DND-41 (cell line): ENCODE measurements around the gene CABLES2.

Source experiments
- CTCF ChIP-seq: IDR thresholded peaks from 2 replicates; pipeline ENCODE4 v1.5.1; 2012; ENCODE audit warnings: borderline replicate concordance, low read length, moderate library complexity, mild to moderate bottlenecking; ENCODE audit not compliant: poor library complexity, severe bottlenecking; ENCODE audit errors: extremely low read depth
- EZH2 ChIP-seq: IDR thresholded peaks from 3 replicates; pipeline ENCODE4 v1.6.1; 2012; ENCODE audit warnings: borderline replicate concordance, low read depth, mild to moderate bottlenecking, moderate library complexity, low read length, inconsistent platforms; ENCODE audit not compliant: severe bottlenecking

- TF ChIP-seq CTCF (no peak), EZH2 (no peak)
These were observed 59.6 kb downstream of the CABLES2 start for GRCh38 chr20:62347445-62347844.
